Vagina (tissue), 2 donors: ENCODE data around the gene ATP6V0B.

Experiments
- CTCF ChIP-seq, 3 experiments: fragments of 450-650 bp in 2 of 3; fragments of 200-600 bp in 1 of 3; sonication (generic) in 1 of 3; IDR thresholded peaks; one replicate each; pipeline ENCODE4 v1.5.1; 2017 to 2019; ENCODE audit warnings: antibody characterized with exemption in 3 of 3, mild to moderate bottlenecking in 2 of 3, moderate library complexity in 2 of 3
- POLR2AphosphoS5 ChIP-seq, 2 donors: sonication (generic); formaldehyde crosslinking; IDR thresholded peaks; one replicate each; pipeline ENCODE4 v1.9.0; 2017; ENCODE audit warnings: antibody characterized with exemption in 2 of 2, mild to moderate bottlenecking in 2 of 2, low read depth in 1 of 2; ENCODE audit not compliant: insufficient read depth in 1 of 2

- TF ChIP-seq CTCF (IDR thresholded peaks at IDR 0.05) (no peak), POLR2AphosphoS5 (IDR thresholded peaks at IDR 0.05; ENCODE audit: insufficient read depth in 1 of 2, low read depth in 1 of 2) (no peak)
Observed at GRCh38 chr1:43944860-43945259, 29.9 kb upstream of the ATP6V0B start.
